ENCODE data around the gene TTN.

The TTN gene

DNA sequence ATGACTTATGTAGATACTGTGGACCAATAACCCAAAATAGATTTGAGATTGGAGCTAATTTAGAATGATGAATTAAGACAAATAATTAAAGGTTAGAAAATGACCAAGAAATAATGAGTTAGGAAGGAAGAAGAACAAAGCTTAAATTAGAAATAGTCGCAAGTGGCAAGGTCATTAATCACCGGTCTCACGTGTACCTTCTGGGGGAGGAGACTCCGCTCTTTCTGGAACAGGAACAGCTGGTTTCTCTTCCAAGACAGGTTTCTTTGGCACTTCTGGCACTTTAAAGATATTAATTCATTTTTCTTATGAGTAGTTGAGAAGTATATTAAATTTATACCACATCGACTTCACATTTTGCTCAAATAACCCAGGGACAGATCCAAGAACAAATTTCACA, 156.7 kb downstream of the TTN start:
- DNase-seq (ENCODE audit: low spot score): no peak

DNA sequence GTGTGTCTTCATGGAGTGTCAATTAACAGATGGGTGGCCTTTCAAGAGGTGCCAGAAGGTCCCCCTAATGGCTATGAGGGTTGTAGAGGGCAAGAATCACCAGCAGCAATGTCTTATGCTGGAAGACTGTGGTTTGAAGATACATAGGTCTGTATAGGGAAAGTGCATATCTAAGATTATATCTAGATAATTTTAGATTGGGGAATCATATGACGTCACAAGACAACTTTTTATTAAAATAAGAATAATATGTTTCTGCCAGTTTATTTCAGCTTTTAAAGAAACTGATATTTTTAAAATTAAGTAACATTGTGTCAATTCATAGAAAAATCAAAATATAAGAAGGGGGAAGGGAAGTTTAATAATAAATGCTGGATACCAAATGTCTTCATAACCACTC, 162.3 kb downstream of the TTN start:
- no peak for DNase-seq (ENCODE audit: low spot score)

DNA sequence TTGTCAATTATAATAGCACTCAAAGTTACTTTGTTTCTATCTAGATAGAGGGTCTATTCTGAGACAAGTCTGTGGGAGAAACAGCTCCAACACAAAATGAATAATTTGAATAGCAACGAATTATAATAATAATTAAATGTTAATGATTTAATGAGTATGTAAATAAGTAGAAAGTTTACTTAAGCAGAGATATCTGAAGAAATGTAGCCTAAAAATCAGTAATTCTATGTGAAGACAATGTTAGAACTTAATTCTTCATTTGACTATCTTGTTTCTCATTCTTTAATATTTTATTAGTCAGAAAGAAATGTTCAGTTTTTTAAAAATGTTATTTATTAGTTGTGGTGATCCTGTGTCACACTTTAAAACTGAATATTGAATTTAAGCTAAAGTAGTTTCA, 165.7 kb downstream of the TTN start:
- no peak for DNase-seq (ENCODE audit: low spot score)

DNA sequence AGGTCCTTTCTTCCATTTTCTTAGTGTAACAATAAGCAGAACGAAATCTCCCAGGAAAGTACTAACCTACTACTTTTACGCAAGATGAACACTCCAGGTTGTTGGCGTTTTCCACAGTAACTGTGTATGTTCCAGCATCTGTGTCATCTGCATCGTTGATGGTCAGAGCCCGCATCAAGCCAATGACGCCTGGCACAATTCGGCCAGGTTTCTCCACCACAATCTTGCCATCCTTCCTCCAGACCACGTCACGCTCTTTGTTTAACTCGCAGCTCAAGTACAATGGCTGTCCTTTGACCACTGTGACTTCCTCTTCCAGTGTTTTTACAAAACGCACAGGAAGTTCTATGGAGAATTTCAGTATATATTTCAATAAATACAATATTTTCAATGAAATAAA, 171.3 kb downstream of the TTN start:
- no peak for DNase-seq (ENCODE audit: low spot score)

DNA sequence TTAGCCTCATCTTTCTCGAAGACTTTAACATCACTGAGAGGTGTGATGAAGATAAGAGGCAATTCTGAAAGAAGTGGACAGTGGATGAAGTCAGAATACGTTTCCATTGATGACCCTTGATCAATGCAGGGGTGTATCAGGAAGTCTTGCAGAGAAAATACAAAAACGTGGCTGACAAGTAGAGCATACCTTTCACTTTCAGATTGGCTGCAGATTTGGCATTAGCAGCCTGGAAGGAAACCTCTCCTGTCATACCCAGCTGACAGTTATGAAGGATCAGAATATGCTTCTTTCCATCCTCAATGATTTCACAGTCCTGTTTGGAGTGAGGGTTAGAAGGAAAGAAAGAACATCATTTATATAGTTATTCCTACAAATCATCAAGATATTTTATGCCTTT, 174.5 kb downstream of the TTN start:
- no peak for DNase-seq (ENCODE audit: low spot score)

DNA sequence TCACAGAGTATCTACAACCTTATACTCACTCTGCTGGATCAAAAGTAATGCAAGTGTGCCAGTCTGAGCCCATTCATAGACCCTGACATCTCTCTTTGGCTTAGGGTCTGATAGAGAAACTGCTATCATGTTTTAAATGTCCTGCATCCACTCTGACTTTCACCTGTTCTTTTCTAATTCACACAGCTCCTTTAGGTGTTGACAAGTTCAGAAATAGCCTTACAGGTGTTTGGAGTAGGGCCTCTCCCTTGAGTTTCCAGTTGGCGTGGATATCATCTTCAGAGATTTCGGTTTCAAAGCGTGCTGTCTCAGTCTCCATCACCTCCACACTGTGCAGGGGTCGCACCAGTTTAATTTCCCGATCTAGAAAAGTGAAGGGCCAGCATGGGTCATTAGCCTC, 176.6 kb downstream of the TTN start:
- no peak for DNase-seq (ENCODE audit: low spot score)

DNA sequence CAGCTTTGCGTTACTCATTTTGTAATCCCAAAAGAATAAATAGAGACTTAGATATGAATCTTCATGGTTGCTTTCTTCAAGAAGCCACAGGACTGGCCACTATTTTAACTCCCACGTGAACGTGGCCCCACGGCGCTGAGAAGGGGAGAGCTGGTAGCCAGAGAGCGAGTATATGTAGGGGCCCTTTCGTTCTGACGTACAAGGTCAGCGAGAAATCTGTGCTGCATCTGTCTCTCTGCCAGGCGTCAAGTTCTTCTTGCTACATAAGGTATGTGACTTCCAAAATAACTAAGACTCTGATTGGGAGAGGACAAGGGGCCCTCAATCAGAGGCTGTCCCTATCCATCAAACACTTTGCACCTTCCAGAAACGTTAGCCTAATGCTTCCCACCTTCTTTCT, 177.8 kb downstream of the TTN start:
- DNase-seq (ENCODE audit: low spot score): no peak

DNA sequence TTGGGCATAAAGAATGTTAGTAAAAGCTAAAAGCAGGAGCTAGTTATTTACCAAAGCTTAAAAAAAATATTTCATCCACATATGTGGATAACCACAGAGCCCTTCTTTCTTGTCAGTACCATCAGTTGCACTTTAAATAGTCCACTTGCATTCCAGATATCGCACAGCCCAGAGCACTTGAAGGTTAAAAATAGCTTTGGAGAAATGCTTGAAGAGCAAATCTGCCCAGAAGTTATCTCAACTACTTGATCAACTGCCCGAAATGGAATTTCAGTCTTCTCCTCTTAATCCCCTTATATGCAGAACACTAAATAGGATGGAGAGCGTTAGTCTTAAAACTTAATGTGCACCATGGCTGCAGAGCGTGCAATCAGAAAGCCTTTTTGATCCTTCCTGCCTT, 178.6 kb downstream of the TTN start:
- no peak for DNase-seq (ENCODE audit: low spot score)

DNA sequence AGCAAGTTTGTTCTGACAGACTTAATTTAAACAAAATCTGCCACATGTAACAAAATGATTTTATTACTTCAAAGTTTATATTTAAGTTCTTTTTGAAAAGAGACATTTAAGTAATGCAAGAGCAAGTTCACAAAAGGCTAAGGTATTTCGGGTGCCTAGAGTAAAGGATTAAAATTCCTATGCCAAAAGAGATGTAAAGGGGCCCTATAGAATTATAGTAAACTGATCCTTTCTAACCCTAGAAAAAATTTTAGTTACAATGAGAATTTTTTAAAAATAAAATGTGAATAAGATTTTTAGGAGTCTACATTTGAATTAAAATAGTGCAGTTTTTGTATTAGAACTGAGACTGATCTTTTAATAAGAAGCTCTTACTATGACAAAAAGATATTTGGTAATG, 179.8 kb downstream of the TTN start:
- no peak for DNase-seq (ENCODE audit: low spot score)

DNA sequence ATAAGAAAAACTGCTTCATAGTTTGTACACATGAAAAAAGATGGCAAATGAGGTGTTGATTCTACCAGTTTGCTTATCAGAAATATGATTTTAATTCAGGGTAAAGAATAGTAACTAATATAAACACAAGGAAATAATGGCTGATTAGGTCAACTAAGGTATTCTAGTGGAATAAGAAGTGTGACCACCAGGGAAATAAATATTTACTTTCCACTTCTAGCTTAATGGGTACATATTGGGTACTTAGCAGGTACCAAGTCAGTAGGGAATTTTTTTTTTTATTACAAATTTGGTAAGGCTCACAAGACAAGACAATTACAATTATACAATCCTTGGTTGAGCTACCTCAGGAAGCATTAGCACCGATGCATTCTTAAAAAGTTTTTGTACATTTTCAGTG, 191.3 kb downstream of the TTN start:
- no peak for DNase-seq (ENCODE audit: low spot score)

DNA sequence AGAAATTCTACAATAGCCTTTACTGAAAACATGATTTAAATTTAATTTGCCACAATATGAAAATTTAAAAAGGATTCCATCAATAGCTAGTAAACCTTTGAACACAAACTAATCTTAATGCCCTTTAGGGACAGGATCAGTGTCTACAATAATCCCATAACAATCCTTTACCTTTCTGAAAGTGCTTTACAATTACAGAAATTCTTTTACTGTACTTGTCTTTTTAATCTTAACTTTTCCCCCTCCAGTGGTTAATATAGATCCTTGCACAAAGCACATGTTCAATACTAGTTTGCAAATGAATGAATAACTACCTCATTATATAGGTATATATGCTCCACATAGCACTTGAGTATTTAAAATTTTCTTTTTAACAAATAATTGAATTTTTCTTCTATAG, 204.3 kb downstream of the TTN start:
- DNase-seq (ENCODE audit: low spot score): no peak

DNA sequence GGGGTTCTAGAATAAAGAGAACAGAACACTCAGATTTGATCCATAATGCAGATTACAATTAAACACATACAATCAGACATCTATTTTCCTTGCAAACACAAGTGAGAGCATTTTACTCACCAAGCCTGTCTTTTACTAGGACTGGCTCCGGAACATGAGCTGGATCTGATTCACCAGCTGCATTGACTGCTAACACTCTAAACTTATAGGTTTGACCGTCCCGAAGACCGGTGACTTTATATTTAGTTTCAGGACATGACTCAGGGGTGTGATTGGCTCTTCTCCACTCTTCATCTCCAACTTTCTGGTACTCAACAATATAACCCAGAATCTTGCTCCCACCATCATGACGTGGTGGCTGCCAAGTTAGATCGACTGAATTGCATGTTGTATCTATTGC, 214.6 kb downstream of the TTN start:
- DNase-seq (ENCODE audit: low spot score): no peak

DNA sequence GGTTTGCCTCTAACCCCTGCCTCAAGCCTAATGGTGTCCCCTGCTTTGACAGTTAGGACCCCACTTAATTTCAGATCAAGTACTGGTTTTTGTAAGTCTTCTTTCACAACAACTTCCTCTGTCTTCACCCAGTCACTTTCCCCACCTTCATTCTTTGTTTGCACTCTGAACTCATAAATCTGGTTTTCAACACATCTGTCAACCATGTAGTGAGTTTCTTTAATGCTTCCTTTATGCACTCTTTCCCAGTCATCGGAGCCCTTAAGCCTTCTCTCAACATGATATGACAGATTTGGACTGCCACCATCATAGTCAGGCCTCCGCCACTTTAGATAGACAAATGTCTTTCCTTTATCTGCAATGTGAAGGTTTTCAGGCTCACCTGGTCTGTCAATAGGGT, 217.9 kb downstream of the TTN start:
- no peak for DNase-seq (ENCODE audit: low spot score)

DNA sequence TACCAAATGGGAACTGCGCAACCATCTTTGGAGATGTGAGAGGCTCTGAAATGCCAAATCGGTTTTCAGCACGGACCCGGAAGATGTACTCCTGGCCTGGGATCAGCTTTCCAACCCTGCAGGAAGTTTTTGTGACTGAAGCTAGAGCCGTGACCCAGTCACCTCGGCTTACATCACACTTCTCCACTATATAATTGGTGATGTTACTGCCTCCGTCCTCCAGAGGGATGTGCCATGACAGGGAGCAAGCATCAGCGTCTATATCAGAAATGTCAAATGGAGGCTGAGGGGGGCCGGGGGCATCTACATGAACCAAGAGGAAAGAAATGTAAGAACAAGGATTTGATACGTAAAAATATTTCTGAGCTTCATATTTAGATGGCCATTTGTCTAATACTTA, 222.6 kb downstream of the TTN start:
- no peak for DNase-seq (ENCODE audit: low spot score)

DNA sequence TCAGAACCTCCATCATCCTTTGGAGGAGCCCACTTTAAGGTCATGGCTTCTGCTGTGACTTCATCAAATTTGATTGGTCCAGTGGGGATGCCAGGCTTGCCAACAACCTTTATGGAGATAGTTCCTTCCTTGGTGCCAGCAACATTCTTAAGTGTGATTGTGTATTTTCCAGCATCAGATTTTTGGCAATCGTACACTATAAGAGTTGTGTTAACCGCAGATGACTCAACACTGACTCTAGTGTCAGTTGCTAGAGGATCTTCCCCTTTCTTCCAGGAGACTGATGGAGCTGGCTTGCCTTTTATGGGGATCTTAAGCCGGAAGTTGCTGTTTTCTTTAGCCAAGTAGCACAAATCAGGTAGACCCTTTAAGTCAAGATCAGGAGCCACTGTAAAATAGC, 228.2 kb downstream of the TTN start:
- no peak for DNase-seq (ENCODE audit: low spot score)

DNA sequence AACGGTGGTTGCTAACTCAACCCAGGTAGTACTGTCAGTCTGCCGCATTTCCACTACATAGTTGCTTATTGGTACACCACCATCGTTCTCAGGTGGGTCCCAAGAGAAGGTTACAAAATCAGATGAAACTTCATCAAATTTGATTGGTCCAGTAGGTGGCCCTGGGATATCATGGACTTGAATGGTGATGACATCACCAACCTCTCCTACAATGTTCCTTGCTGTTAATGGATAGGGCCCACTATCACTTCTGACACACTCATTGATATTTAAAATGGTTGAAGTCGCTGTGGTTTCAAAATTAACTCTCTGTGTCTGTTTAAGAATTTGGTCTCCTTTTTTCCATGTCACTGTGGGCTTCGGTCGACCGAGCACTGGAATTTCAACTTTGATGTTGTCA, 232.4 kb downstream of the TTN start:
- no peak for DNase-seq (ENCODE audit: low spot score)

DNA sequence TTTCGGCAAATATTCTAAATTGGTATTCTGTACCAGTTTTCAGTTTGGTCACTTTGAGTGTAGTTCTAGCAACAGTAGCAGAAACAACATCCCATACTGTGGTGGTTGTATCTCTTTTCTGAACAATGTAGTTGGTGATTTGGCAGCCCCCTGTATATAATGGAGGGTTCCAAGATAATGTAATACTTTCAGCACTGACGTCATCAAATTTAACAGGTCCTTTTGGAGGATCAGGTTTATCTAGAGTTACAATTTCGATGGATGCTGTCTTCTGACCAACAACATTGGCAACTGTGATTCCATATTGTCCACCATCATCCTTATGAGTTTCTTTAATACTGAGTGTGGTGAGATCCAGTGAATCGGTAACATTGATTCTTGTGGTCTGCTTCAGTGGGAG, 239.0 kb downstream of the TTN start:
- no peak for DNase-seq (ENCODE audit: low spot score)

DNA sequence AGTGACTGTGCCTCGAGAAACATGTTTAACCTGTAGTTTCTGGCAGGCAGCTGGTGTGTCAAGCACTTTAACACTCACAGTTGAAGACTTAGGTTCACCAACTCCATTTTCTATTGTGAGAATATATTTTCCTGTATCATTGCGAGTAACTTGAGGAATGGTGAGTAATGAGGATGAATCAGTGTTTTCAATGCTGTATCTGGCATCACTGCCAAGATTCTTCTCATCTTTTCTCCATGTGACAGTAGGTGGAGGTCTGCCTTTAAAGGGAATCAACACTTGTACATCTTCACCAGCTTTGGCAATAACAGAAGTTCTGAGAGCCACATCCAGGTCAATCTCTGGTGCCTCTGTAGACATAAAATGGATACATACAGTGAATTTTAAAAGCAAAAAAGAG, 254.2 kb downstream of the TTN start:
- no peak for DNase-seq (ENCODE audit: low spot score)

DNA sequence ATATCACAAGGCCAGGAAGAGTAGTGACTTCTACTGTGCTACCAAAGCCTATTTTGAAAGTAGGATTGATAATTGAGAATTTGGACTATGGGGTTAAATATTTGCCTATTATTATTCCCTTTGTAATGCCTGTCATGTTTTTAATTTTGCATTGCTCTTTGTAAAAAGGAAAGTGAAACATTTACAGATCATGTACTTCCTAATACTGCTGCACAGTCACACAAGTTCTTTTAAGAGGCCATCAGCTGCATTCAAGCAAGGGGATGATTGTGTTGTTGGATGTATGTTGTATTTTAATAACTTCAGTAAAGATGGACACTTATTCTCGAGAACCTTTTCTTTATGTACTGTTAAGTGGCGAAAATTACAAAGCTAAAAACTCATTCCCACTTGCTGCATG, 256.9 kb downstream of the TTN start:
- DNase-seq (ENCODE audit: low spot score): no peak

DNA sequence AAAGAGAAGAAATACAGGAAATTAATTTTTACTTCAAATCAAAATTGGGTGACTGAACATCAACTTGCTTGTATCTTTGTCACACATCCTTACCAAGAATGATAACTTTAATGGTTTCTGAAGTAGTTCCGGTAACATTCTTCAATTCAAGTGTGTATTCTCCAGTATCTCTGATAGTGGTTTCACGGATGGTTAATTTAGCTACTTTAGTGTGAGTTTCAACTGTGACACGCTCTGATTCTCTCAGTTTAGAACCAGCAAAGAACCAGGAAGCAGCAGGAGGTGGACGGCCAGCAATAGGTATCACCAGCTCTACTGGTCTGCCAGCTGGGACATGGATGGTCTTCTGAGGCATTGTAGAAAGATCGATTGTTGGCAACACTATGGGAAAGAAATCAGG, 264.7 kb downstream of the TTN start:
- DNase-seq (ENCODE audit: low spot score): no peak

DNA sequence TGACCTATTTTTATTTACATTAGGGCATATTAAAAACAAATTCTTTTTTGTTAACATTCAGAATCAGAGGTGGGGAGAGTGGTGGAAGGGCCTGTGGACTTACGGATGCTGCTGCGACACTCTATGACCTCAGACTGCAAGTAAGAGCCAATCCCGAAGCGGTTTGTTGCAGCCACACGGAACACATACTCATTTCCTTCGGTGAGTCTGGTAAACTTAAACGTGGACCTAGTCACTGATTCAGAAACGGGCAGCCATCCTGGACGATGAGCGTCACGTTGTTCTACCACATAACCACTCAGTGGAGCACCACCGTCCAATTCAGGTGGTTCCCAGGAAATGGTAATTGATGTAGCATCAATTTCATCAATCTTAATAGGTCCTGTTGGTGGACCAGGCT, 265.1 kb downstream of the TTN start:
- no peak for DNase-seq (ENCODE audit: low spot score)

DNA sequence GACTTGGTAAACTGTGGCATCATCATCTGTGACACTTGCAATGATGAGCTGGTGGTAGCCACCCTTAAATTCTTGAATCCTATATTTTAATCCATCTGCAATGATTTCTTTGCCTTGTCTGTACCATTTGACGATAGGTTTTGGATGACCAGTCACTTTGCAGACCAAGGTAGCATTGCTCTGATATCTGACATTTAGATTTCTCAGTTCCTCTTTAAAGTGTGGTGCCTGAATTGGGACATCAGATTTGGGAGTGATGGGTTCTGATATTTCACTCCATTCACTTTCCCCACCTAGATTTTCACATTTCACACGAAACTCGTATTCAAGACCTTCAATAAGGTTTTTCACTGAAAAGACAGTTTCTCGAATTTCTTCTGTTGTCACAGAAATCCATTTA, 271.2 kb downstream of the TTN start:
- DNase-seq (ENCODE audit: low spot score): no peak

DNA sequence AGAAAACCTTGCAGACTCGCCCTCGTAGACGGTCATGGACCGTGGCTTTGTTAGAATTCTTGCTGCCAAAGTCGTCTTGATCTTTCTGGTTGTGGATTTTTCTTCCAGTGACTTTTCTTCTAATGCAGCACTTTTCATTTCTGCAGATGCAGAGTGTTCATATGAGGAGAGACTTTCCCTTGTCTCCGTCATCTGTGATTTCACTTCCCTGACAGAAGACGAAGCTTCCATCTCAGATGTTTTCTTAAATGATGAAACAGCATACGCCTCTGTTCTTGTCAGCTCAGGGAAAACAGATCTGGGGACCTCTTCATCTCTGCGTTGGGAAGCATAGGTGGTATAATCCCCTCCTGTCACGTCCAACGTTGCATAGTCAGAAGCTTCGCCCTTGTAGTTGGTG, 276.1 kb downstream of the TTN start:
- no peak for DNase-seq (ENCODE audit: low spot score)

DNA sequence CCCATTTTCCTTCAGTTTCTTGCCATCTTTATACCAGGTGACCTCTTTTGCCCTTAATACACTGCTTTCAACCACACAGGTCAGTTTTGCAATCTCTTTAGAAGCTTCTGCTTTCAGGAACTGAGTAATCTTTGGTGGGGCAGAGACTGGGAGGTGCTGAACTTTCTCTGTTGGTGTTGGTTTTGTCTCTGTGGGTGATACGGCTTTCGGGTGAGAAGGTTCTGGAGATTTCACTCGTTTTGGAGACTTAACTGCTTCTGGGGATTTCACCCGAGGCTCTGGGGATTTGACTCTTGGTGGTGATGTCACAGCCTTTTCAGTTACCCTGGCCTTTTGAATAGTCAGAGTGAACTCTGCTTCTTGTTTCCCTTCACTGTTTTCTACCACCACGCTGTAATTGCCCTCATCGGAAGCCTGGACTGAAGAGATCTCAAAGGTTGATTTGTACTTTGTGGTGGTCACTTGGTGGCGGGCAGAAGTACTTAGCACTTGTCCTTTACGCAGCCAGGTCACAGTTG, 276.5 kb downstream of the TTN start:
- DNase-seq (ENCODE audit: low spot score): no peak

DNA sequence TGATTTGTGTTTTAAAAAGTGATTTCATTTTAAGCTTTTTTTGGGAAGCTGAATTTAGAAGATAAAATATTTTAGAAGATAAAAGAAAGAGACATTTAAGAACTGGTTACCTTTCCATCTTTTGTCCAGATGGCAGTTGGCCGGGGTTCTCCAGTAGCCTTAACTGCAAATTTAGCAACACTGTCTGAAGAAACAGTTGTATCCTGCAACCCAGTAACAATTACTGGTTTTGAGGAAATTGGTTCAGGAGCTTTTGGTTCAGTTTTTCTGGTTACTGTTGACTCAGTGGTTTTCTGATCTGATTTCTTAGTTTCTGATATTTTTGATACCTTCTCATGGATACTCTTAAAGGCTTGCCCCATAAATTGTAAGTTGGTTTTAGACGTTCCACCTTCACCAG, 277.1 kb downstream of the TTN start:
- no peak for DNase-seq (ENCODE audit: low spot score)

Measured in HuH-7 (cell line).